ENCODE measurements around the gene RIC1. TPM values are rescaled to one million over a fixed set of nuclear protein-coding genes. Genes with fewer than 3 reads are reported as not detected.

The RIC1 gene
- total and polyA plus RNA-seq, 2 of the 13 experiments (the other 11 are each of a cell fraction or from before 2014, with no cell fraction given), result 18.2 to 19.0 TPM

DNA sequence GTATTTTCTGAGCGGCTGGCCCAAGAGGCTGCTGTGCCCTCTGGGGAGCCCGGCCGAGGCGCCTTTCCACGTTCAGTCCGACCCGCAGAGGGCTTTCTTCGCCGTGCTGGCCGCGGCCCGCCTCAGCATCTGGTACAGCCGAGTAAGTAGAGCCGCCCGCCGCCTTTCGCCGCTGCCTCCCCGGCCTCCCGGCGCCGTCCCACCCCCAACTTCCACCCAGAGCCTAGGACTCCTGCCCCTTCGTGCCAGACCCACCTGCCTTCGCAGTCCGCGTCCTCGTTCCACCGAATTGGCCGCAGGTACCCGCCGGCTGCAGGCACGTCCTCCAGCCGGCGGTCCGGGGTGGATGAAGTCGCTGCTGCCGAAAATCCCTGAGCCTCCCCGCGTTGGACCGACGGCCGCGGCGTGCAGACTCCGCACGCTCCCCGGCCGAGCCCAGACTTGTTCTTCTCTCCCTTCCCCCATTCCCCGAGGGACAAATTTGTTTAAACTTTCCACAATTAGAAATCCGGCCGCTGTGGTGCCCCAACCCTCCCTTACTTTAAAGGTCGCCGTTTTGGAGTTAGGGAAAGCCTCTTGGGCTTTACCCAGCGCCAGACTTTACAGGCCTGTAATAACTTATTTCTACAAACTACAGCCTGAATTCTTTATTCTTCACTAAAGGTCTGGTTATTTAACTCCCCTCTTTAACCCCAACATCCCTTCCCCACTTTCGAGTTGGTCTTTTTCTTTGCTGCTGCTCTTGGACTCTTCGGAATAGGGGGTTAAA is 589 bp downstream of the RIC1 start (continued):
- TF ChIP-seq, protein P1, sequence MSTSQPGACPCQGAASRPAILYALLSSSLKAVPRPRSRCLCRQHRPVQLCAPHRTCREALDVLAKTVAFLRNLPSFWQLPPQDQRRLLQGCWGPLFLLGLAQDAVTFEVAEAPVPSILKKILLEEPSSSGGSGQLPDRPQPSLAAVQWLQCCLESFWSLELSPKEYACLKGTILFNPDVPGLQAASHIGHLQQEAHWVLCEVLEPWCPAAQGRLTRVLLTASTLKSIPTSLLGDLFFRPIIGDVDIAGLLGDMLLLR (CRISPR knock-in tag; IDR thresholded peaks at IDR 0.05), result no peak
- TF ChIP-seq EHMT2 (IDR thresholded peaks at IDR 0.05; ENCODE audit: borderline replicate concordance, low read depth, low read length) (no peak), MIER2 (CRISPR knock-in tag; IDR thresholded peaks at IDR 0.05) (no peak), ZNF891 (CRISPR knock-in tag; IDR thresholded peaks at IDR 0.05) (peak; percentile 6; the same call in 1 of the 2 replicates), MYC (CRISPR knock-in tag; IDR thresholded peaks at IDR 0.05; ENCODE audit: borderline replicate concordance) (no peak), MLLT10 (CRISPR knock-in tag; IDR thresholded peaks at IDR 0.05) (no peak), NCOA1 (CRISPR knock-in tag; IDR thresholded peaks at IDR 0.05) (no peak), TARDBP (CRISPR knock-in tag; IDR thresholded peaks at IDR 0.05) (no peak), FOXA1 (IDR thresholded peaks at IDR 0.05) (no peak), FOXA1 (CRISPR knock-in tag; IDR thresholded peaks at IDR 0.05) (no peak), RCOR2 (CRISPR knock-in tag; IDR thresholded peaks at IDR 0.05) (no peak), ZNF484 (CRISPR knock-in tag; IDR thresholded peaks at IDR 0.05; ENCODE audit: borderline replicate concordance, low read depth) (no peak), ZFP62 (CRISPR knock-in tag; IDR thresholded peaks at IDR 0.05) (no peak), NR3C1 (CRISPR knock-in tag; IDR thresholded peaks at IDR 0.05) (no peak), ZNF614 (CRISPR knock-in tag; IDR thresholded peaks at IDR 0.05; ENCODE audit: borderline replicate concordance) (no peak), ZNF83 (CRISPR knock-in tag; IDR thresholded peaks at IDR 0.05; ENCODE audit: borderline replicate concordance) (no peak), ZNF292 (CRISPR knock-in tag; IDR thresholded peaks at IDR 0.05; ENCODE audit: borderline replicate concordance, low read depth) (no peak)
- TF ChIP-seq, protein P2, sequence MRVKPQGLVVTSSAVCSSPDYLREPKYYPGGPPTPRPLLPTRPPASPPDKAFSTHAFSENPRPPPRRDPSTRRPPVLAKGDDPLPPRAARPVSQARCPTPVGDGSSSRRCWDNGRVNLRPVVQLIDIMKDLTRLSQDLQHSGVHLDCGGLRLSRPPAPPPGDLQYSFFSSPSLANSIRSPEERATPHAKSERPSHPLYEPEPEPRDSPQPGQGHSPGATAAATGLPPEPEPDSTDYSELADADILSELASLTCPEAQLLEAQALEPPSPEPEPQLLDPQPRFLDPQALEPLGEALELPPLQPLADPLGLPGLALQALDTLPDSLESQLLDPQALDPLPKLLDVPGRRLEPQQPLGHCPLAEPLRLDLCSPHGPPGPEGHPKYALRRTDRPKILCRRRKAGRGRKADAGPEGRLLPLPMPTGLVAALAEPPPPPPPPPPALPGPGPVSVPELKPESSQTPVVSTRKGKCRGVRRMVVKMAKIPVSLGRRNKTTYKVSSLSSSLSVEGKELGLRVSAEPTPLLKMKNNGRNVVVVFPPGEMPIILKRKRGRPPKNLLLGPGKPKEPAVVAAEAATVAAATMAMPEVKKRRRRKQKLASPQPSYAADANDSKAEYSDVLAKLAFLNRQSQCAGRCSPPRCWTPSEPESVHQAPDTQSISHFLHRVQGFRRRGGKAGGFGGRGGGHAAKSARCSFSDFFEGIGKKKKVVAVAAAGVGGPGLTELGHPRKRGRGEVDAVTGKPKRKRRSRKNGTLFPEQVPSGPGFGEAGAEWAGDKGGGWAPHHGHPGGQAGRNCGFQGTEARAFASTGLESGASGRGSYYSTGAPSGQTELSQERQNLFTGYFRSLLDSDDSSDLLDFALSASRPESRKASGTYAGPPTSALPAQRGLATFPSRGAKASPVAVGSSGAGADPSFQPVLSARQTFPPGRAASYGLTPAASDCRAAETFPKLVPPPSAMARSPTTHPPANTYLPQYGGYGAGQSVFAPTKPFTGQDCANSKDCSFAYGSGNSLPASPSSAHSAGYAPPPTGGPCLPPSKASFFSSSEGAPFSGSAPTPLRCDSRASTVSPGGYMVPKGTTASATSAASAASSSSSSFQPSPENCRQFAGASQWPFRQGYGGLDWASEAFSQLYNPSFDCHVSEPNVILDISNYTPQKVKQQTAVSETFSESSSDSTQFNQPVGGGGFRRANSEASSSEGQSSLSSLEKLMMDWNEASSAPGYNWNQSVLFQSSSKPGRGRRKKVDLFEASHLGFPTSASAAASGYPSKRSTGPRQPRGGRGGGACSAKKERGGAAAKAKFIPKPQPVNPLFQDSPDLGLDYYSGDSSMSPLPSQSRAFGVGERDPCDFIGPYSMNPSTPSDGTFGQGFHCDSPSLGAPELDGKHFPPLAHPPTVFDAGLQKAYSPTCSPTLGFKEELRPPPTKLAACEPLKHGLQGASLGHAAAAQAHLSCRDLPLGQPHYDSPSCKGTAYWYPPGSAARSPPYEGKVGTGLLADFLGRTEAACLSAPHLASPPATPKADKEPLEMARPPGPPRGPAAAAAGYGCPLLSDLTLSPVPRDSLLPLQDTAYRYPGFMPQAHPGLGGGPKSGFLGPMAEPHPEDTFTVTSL (CRISPR knock-in tag; IDR thresholded peaks at IDR 0.05; ENCODE audit: borderline replicate concordance), result no peak
- TF ChIP-seq, protein P3, sequence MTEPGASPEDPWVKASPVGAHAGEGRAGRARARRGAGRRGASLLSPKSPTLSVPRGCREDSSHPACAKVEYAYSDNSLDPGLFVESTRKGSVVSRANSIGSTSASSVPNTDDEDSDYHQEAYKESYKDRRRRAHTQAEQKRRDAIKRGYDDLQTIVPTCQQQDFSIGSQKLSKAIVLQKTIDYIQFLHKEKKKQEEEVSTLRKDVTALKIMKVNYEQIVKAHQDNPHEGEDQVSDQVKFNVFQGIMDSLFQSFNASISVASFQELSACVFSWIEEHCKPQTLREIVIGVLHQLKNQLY (CRISPR knock-in tag; IDR thresholded peaks at IDR 0.05), result no peak
- TF ChIP-seq, protein P4, sequence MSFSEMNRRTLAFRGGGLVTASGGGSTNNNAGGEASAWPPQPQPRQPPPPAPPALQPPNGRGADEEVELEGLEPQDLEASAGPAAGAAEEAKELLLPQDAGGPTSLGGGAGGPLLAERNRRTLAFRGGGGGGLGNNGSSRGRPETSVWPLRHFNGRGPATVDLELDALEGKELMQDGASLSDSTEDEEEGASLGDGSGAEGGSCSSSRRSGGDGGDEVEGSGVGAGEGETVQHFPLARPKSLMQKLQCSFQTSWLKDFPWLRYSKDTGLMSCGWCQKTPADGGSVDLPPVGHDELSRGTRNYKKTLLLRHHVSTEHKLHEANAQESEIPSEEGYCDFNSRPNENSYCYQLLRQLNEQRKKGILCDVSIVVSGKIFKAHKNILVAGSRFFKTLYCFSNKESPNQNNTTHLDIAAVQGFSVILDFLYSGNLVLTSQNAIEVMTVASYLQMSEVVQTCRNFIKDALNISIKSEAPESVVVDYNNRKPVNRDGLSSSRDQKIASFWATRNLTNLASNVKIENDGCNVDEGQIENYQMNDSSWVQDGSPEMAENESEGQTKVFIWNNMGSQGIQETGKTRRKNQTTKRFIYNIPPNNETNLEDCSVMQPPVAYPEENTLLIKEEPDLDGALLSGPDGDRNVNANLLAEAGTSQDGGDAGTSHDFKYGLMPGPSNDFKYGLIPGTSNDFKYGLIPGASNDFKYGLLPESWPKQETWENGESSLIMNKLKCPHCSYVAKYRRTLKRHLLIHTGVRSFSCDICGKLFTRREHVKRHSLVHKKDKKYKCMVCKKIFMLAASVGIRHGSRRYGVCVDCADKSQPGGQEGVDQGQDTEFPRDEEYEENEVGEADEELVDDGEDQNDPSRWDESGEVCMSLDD (CRISPR knock-in tag; IDR thresholded peaks at IDR 0.05; ENCODE audit: borderline replicate concordance), result no peak
